Measurements from ENCODE around the gene PAPPA.

DNA sequence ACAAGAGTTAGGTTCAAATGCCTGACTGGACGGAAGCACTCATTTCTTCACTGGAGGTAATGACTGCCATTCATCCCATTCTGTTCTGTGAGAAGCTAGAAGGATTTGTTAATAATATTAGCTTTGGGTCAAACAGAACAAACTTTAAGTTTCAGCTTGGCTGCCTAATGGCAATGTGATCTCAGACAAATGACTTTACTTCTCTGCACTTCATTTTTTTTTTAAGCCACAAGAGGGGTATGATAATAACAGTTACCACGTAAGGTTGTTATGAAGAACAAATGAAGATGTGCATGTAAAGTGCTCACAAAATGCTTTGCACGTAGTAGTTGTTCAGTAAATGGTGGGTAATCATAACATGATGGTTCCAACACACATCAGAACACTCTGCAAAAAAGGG is 199.4 kb downstream of the PAPPA start:
- TF ChIP-seq CTCF (IDR thresholded peaks at IDR 0.05) (no peak), POLR2A (IDR thresholded peaks at IDR 0.05) (no peak)
